GM23338 (cell line): ENCODE measurements around the gene MYO9A. TPM values are rescaled to one million over a fixed set of nuclear protein-coding genes. Genes with fewer than 3 reads are reported as not detected.

Experiments used
- ATAC-seq: fragments of 200-7000 bp; cut with Tn5 transposase; 3 replicates; pipeline ENCODE4 v1.9.1; 2020
- DNase-seq: peaks from one replicate; pipeline ENCODE4 v3.0.0-alpha.2; 2015; ENCODE audit warnings: low spot score
- H2AFZ ChIP-seq: fragments of 200-600 bp; sonication (generic); 2 replicates; pipeline ENCODE4 v1.8.0; 2016; ENCODE audit warnings: antibody characterized with exemption, mild to moderate bottlenecking, moderate library complexity
- H3F3A ChIP-seq: fragments of 200-600 bp; sonication (generic); replicated peaks from 2 replicates; pipeline ENCODE4 v1.8.0; 2017; ENCODE audit warnings: antibody characterized with exemption, mixed run types, low read depth
- H3K27ac ChIP-seq: fragments of 200-600 bp; sonication (generic); 2 replicates; pipeline ENCODE4 v1.6.1; 2016; ENCODE audit warnings: low read depth
- H3K27me3 ChIP-seq: fragments of 200-600 bp; sonication (generic); 2 replicates; pipeline ENCODE4 v1.8.0; 2016; ENCODE audit warnings: mild to moderate bottlenecking, mixed run types, moderate library complexity; ENCODE audit not compliant: insufficient read depth
- H3K36me3 ChIP-seq: fragments of 200-600 bp; sonication (generic); 2 replicates; pipeline ENCODE4 v1.8.0; 2016; ENCODE audit warnings: mild to moderate bottlenecking; ENCODE audit not compliant: insufficient read depth
- H3K4me1 ChIP-seq: fragments of 200-600 bp; sonication (generic); 2 replicates; pipeline ENCODE4 v1.8.0; 2016; ENCODE audit warnings: mild to moderate bottlenecking, moderate library complexity; ENCODE audit not compliant: insufficient read depth
- H3K4me2 ChIP-seq: fragments of 200-600 bp; sonication (generic); 2 replicates; pipeline ENCODE4 v1.7.1; 2017; ENCODE audit warnings: mixed run types
- H3K4me3 ChIP-seq: fragments of 200-600 bp; sonication (generic); 2 replicates; pipeline ENCODE4 v1.6.1; 2016; ENCODE audit warnings: mixed run types
- H3K79me2 ChIP-seq: fragments of 200-600 bp; sonication (generic); replicated peaks from 2 replicates; pipeline ENCODE4 v1.8.0; 2017; ENCODE audit warnings: mild to moderate bottlenecking; ENCODE audit not compliant: insufficient read depth
- H3K9me2 ChIP-seq: fragments of 200-600 bp; sonication (generic); 2 replicates; pipeline ENCODE4 v1.8.0; 2017; ENCODE audit not compliant: insufficient read depth
- H4K20me1 ChIP-seq: fragments of 200-600 bp; sonication (generic); replicated peaks from 2 replicates; pipeline ENCODE4 v1.8.0; 2017; ENCODE audit warnings: mild to moderate bottlenecking; ENCODE audit not compliant: insufficient read depth
- H3K27ac Mint-ChIP-seq: 2 replicates; pipeline ENCODE4 v1.8.0; 2020; ENCODE audit warnings: inconsistent platforms, mild to moderate bottlenecking, moderate library complexity, mixed read lengths
- H3K27me3 Mint-ChIP-seq: 3 replicates; pipeline ENCODE4 v1.8.0; 2022; ENCODE audit warnings: low read depth, mild to moderate bottlenecking, moderate library complexity, mixed read lengths, inconsistent platforms; ENCODE audit not compliant: insufficient read depth, poor library complexity
- H3K36me3 Mint-ChIP-seq: 3 replicates; pipeline ENCODE4 v1.8.0; 2021; ENCODE audit warnings: low read depth, mild to moderate bottlenecking, inconsistent platforms, moderate library complexity, mixed read lengths
- H3K4me1 Mint-ChIP-seq: 3 replicates; pipeline ENCODE4 v1.8.0; 2020; ENCODE audit warnings: mild to moderate bottlenecking, inconsistent platforms, mixed read lengths
- H3K4me3 Mint-ChIP-seq: 3 replicates; pipeline ENCODE4 v1.8.0; 2021; ENCODE audit warnings: moderate library complexity, mild to moderate bottlenecking, inconsistent platforms, mixed read lengths
- H3K9me3 Mint-ChIP-seq: 3 replicates; pipeline ENCODE4 v1.8.0; 2020; ENCODE audit warnings: moderate library complexity, mild to moderate bottlenecking, inconsistent platforms, mixed read lengths
- CREB1 ChIP-seq: fragments of 250-450 bp; sonication (Bioruptor Pico); IDR thresholded peaks from 2 replicates; pipeline ENCODE4 v1.5.0; 2020; ENCODE audit warnings: low read depth, mild to moderate bottlenecking, moderate library complexity
- CTCF ChIP-seq, 2 experiments: fragments of 200-600 bp in 1 of 2; sonication (generic) in 1 of 2; conservative IDR thresholded peaks; 2 replicates each; pipeline versions ENCODE4 v1.5.1 to v1.6.1; 2016 to 2017; ENCODE audit warnings: antibody characterized with exemption in 2 of 2, low read depth in 2 of 2, mild to moderate bottlenecking in 2 of 2, moderate library complexity in 1 of 2
- EZH2 ChIP-seq: fragments of 200-600 bp; sonication (generic); IDR thresholded peaks from one replicate; pipeline ENCODE4 v1.8.0; 2017; ENCODE audit warnings: antibody characterized with exemption, mild to moderate bottlenecking, low read depth; ENCODE audit not compliant: unreplicated experiment
- JUNB ChIP-seq: IDR thresholded peaks from one replicate; pipeline ENCODE4 v1.6.1; 2016; ENCODE audit warnings: antibody characterized with exemption; ENCODE audit not compliant: unreplicated experiment
- REST ChIP-seq: IDR thresholded peaks from one replicate; pipeline ENCODE4 v1.6.1; 2018; ENCODE audit warnings: antibody characterized with exemption; ENCODE audit not compliant: unreplicated experiment
- STAT1 ChIP-seq: IDR thresholded peaks from one replicate; pipeline ENCODE4 v1.6.1; 2016; ENCODE audit warnings: antibody characterized with exemption; ENCODE audit not compliant: unreplicated experiment
- ZNF114 ChIP-seq: fragments of 250-450 bp; sonication (Bioruptor Pico); IDR thresholded peaks from 2 replicates; pipeline ENCODE4 v1.5.0; 2020; ENCODE audit warnings: mild to moderate bottlenecking, moderate library complexity
- ZNF462 ChIP-seq: fragments of 250-450 bp; sonication (Bioruptor Pico); IDR thresholded peaks from 2 replicates; pipeline ENCODE4 v1.5.0; 2020; ENCODE audit warnings: mild to moderate bottlenecking, moderate library complexity
- polyA plus RNA-seq: library from polyadenylated mRNA; unstranded; fragments of >200 nt; fragmentation: Nextera tagmentation; extraction: Ambion mirVana; gene quantifications from 2 replicates; pipeline ENCODE4 v1.2.1, GENCODE V29; 2016
- total RNA-seq: library from RNA; depleted of rRNA; stranded (reverse); fragments of >200 nt; shearing (Covaris generic); gene quantifications from 2 replicates; pipeline ENCODE4 v1.2.3, GENCODE V29; 2014

Gene MYO9A
- total and polyA plus RNA-seq, 2 experiments from 2014 or later: 11.6 to 32.8 TPM

GRCh38 chr15:72077950-72078349, 40.0 kb downstream of the MYO9A start:
- DNase-seq (no peak), ATAC-seq (no peak)
- Mint-ChIP-seq H3K27me3 (no peaks in the 10 kb centered on the region), H3K4me3 (no peak overlapping the region), H3K9me3 (no peaks in the 10 kb centered on the region; the same call in 2 of the 3 replicates), H3K36me3 (no peaks in the 10 kb centered on the region), H3K27ac (no peak overlapping the region), H3K4me1 (no peaks in the 10 kb centered on the region)
- Histone ChIP-seq H3K9me2 (no peaks in the 10 kb centered on the region), H3K27ac (no peak overlapping the region), H4K20me1 (peaks cover 16% of the 10 kb centered on the region; the same call in 1 of the 2 replicates), H3K4me1 (no peaks in the 10 kb centered on the region), H3K4me3 (no peak overlapping the region), H3K36me3 (no peaks in the 10 kb centered on the region), H3K79me2 (peaks cover 6% of the 10 kb centered on the region; the same call in 1 of the 2 replicates), H3K27me3 (no peaks in the 10 kb centered on the region), H3F3A (no peaks in the 10 kb centered on the region), H2AFZ (no peak overlapping the region), H3K4me2 (no peak overlapping the region)
- TF ChIP-seq CTCF (conservative IDR thresholded peaks at IDR 0.05; ENCODE audit: low read depth in 2 of 2): no peak
- no peak for TF ChIP-seq EZH2
- TF ChIP-seq CREB1: no peak
- no peak for TF ChIP-seq JUNB
- no peak for TF ChIP-seq REST
- no peak for TF ChIP-seq STAT1
- no peak for TF ChIP-seq ZNF462
- no peak for TF ChIP-seq ZNF114 (CRISPR knock-in tag)
